GM18520 (cell line): ENCODE measurements around the gene BMP5.
A peak's percentile ranks its signal among the peaks of the same experiment; 100 is the strongest.

Experiments
- ATAC-seq: cut with Tn5 transposase; IDR thresholded peaks from one replicate; pipeline ENCODE4 v1.9.1; 2021; ENCODE audit not compliant: unreplicated experiment

BMP5 gene

GRCh38 chr6:55819811-55820210, 55.6 kb downstream of the BMP5 start:
- no peak for ATAC-seq

DNA sequence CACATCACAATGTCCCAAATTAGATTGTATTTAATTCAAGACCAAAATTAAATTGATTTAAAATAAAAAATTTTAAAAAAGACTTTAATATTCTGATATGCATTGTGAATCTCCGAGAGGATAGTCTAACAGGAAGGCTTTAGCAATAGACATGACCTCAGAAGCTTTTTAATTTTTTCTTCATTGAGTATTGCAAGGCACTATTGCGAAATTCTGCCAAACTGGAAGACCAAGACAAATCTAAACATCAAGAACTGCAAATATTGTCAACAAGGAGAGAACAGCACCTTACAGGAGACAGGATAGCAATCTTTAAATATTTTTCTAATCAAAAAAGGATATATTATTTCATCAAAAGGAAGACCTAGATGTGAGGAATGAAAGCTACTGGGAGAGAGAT, 56.9 kb downstream of the BMP5 start:
- ATAC-seq, result no peak

GRCh38 chr6:55812509-55812908, 62.9 kb downstream of the BMP5 start:
- no peak for ATAC-seq

GRCh38 chr6:55811074-55811473, 64.3 kb downstream of the BMP5 start:
- no peak for ATAC-seq

DNA sequence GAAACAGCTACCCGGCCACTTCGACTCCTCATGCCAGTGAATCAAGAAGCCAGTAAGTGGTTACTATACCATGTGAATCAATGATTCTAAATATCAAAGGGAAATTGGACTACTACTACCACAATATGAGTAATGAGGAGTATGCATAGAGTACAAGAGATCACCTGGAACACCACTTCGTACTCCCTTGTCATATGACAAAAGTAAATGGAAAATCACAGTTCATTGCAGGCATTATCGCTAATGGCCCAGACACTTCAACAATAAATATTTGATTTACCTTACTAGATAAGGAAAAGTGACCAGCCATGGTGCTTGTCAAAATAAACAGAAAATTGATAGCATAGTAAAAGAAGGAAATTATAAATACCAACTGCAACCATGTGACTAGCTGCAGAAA, 73.1 kb downstream of the BMP5 start:
- ATAC-seq, result no peak

- ATAC-seq, result no peak
Observed at GRCh38 chr6:55798571-55798970, 76.8 kb downstream of the BMP5 start.

- no peak for ATAC-seq
Observed at GRCh38 chr6:55794136-55794812, 81.1 kb downstream of the BMP5 start.

GRCh38 chr6:55785273-55785672, 90.1 kb downstream of the BMP5 start:
- ATAC-seq, result no peak

DNA sequence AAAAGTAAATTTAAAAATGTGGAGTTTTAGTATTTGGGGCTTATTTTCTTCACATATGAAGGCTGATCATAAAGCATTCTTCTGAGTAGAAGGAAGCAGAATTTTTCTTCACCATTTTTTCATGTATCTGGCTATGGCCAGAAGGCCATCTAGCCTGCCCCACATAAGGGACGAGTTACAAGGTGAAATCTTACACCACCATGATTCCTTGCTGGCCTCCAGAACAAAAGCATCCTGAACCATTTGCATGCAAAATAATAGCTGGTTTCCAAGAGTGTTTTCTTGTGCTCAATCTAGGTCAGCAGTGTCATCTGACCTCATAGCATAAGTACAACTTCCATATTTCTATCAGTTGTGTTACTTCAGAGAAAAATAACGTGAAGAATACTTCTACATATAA, 93.1 kb downstream of the BMP5 start:
- ATAC-seq, result no peak

- peak; percentile 69 for ATAC-seq
Observed at GRCh38 chr6:55778705-55779104, 96.7 kb downstream of the BMP5 start.

DNA sequence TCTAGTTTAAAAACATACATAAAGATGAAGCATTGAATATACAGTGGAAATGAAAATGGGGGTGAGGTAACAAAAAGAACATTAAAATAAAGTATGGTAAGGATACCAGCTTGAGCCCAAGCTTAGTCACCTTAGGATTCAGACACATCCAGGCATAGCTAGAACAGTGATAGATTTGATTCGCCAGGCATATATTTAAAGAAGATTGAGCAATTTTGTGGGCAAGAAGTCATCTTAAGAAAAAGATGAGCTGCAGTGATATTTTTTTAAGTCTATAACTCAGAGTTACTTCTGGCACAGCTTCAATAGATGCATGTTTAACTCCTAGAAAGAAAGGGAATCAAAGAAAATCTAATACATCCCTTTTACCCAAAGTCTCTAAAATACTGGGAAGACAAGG, 97.9 kb downstream of the BMP5 start:
- no peak for ATAC-seq

DNA sequence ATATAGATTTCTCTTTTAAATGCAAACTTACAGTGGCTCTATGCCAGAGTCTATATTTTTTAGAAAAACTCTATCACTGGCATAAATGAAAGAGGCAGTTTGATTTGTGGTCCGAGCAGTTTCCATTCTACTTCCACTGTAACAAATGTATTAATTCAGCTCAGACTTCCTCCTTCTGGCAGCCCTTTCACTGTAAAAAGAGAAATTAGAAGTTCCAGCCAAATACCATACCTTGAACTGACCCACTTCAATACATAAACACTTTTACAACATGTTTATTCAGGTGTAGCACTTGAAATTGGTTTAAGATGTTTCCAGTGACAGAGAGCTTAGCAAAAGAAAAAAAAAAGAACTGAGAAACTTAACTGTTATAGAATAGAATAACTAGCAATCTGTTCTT, 99.3 kb downstream of the BMP5 start:
- no peak for ATAC-seq

GRCh38 chr6:55775029-55775318, 100.4 kb downstream of the BMP5 start:
- no peak for ATAC-seq

GRCh38 chr6:55774286-55775028, 100.9 kb downstream of the BMP5 start:
- ATAC-seq, result no peak

DNA sequence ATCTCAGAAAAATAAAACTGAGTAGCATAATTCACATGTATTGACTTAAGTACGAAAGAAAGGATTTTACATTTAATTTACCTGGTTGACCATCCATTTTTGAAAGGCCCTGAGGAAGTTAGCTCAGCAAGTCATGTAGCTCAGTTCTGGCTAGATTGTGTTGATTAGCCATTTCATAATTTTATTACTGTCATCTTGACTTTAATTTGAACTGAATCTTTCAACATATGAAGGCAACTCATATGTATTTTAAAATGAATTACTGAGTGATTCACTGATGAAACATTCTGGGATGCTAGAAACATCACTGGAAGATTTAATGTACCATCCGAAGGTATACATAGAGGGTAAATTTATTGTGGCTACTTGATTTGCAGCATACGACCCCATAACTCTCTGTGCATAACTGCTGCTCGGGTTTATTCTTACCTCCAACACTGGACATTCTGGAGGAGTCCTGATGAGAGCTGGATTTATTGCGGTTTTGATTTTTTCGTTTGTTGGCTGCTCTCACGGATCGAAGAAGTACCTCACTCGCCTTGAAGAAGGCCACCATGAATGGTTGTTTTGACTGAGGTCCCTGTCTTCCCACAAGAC, 101.7 kb downstream of the BMP5 start:
- ATAC-seq, result no peak

DNA sequence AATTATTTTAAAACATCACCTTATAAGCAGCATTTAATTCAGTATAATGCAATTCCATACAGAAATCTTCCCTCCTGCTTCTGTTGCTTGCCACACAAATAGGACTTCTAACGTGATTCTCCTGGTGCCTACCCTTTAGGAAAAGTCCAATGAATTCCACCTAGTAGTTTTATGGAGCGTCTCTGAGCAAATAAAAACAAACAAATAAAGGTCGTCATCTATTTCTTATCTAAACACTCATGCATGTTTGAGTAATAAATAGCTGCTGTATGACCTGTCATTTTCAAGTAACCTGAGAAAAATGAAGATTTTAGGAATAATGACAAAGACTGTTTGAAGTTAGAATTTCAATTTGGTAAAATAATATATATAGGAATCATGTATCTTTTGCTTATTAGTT, 102.7 kb downstream of the BMP5 start:
- no peak for ATAC-seq

- no peak for ATAC-seq
Observed at GRCh38 chr6:55759536-55759935, 115.9 kb downstream of the BMP5 start.

DNA sequence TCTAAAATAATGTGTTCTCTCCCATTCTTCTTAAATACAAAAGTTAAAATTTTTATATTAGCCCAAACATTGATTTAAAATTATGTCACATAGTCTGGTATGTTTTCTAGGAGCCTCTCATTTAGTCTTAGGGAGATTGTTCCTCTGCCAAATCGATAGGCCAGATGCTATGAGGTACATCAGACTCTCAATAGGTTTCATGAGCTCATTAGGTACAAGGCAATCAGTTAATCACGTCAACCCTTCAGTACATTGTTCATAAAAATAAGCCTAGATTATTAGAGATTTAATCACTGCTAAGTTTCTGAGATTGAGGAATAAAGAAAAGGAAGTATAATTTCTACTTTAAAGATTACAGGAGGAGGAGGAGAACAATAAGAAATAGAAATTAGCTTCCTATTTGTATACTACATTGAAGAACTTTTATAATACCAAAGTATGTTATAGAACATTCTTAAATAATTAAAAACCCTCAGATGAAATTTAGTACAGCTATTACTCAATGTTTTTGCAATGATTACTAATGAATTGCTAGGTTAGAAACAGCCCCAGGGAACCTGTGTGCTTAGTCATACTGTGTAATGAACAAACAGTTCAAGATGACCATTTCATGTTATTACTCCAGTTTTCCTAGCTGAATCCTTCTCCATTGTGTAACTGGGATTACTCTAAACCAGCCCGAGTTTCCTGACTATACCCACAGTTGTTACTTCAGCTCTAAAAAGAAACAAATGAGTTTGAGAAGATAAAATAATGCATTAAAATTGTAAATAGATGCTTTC, 117.0 kb downstream of the BMP5 start:
- no peak for ATAC-seq

DNA sequence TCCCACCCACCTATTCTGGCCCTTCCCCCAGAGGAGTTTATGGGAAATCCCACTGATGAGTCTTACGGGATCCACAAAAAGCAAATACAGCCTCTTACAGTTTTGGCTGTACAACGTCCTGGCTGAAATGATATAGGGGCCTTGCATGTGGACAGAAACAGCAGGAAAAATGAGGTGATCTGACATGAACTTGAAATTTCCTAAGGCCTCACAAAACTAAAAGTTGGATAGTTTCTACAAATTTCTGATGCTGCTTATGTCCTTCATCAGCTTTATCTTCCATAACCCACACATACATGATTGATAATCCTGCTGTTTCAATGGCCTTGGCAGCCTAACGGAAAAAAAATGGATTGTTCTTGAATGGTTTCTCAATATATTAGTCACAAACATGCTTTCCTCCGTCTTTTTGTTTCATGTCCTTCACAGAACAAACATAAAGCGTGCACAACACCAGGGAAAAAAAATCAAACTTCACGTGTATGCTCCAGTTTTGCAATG, 118.8 kb downstream of the BMP5 start:
- ATAC-seq, result no peak

GRCh38 chr6:55748880-55749279, 126.5 kb downstream of the BMP5 start:
- no peak for ATAC-seq

DNA sequence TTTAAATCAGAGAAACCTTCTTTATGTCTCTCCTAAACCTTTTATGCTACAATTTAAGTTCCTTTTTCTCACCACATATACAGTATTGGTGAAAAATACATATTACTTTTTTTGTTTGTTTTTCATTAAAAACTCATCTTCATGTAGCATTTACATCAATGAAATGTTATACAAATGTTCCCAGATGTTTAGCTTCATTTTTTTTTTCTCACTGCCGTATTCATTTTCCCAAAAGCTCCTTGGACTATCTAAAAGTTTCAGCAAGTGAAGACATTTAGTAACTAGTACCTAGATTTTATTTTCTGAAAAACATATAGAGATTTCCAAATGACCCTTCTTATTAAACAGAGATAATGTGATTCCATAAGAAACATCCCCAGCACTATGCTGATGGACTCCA, 128.9 kb downstream of the BMP5 start:
- ATAC-seq, result no peak

- no peak for ATAC-seq
Observed at GRCh38 chr6:55734256-55734655, 141.1 kb downstream of the BMP5 start.
